Fibroblast of skin of abdomen (primary cell): ENCODE measurements around the gene ZNF778.
"Not testable (repeated sequence)": the region's sequence is repeated elsewhere in the genome, so short reads cannot be mapped to it uniquely, and the experiment has no call there.

ENCODE experiments used
- DNase-seq: peaks from one replicate; pipeline ENCODE4 v3.0.0-alpha.2; 2013

Gene ZNF778

GRCh38 chr16:89257757-89258465 lies 40.4 kb downstream of the ZNF778 start:
- no peak for DNase-seq

- not testable (repeated sequence) for DNase-seq
Measured at GRCh38 chr16:89259901-89260300, 42.4 kb downstream of the ZNF778 start.

- DNase-seq, result no peak
Measured at GRCh38 chr16:89261691-89262563, 44.4 kb downstream of the ZNF778 start.

- DNase-seq, result no peak
Measured at GRCh38 chr16:89264800-89265550, 47.5 kb downstream of the ZNF778 start.

- no peak for DNase-seq
Measured at GRCh38 chr16:89265647-89266046, 48.1 kb downstream of the ZNF778 start.

GRCh38 chr16:89266521-89267134 lies 49.1 kb downstream of the ZNF778 start:
- no peak for DNase-seq

GRCh38 chr16:89267746-89268145 lies 50.2 kb downstream of the ZNF778 start:
- not testable (repeated sequence) for DNase-seq

- DNase-seq, result no peak
Measured at GRCh38 chr16:89268585-89268984, 51.1 kb downstream of the ZNF778 start.

GRCh38 chr16:89268987-89269735 lies 51.7 kb downstream of the ZNF778 start:
- DNase-seq, result no peak

- DNase-seq, result no peak
Measured at GRCh38 chr16:89269805-89270665, 52.5 kb downstream of the ZNF778 start.

GRCh38 chr16:89270666-89271345 lies 53.3 kb downstream of the ZNF778 start:
- DNase-seq, result no peak

GRCh38 chr16:89272631-89273030 lies 55.1 kb downstream of the ZNF778 start:
- DNase-seq, result no peak

- no peak for DNase-seq
Measured at GRCh38 chr16:89273741-89274472, 56.4 kb downstream of the ZNF778 start.

- DNase-seq, result no peak
Measured at GRCh38 chr16:89274561-89275283, 57.2 kb downstream of the ZNF778 start.

GRCh38 chr16:89275284-89275584 lies 57.7 kb downstream of the ZNF778 start:
- no peak for DNase-seq

GRCh38 chr16:89275837-89276720 lies 58.6 kb downstream of the ZNF778 start:
- DNase-seq, result no peak

GRCh38 chr16:89277049-89277448 lies 59.5 kb downstream of the ZNF778 start:
- DNase-seq, result no peak
